PC-3 (cell line): Measurements from ENCODE around the gene HPSE. TPM values are rescaled to one million over a fixed set of nuclear protein-coding genes. Genes with fewer than 3 reads are reported as not detected.

Source experiments
- ATAC-seq: fragments of 200-7000 bp; cut with Tn5 transposase; 2 replicates; pipeline ENCODE4 v1.9.1; 2020; ENCODE audit warnings: mild to moderate bottlenecking, moderate library complexity
- BruUV-seq: library from RNA; stranded (reverse); fragments of 400-500 nt; replicated peaks from 2 replicates; lab custom pipeline; 2021; lab: Mats Ljungman, UMichigan
- CTCF ChIA-PET: fragments of 300-600 bp; sonication (Branson Sonifier 250); formaldehyde crosslinking; loops from one replicate; lab custom pipeline; 2022; ENCODE audit warnings: antibody characterized with exemption; lab: Charles Lee
- POLR2A ChIA-PET: fragments of 300-600 bp; sonication (Branson Sonifier 250); formaldehyde crosslinking; loops from one replicate; lab custom pipeline; 2022; ENCODE audit warnings: antibody characterized with exemption; ENCODE audit not compliant: unreplicated experiment; lab: Charles Lee
- DNase-seq: peaks from one replicate; pipeline ENCODE4 v3.0.0-alpha.2; 2015
- H2AFZ ChIP-seq: fragments of 300-600 bp; sonication (generic); 2 replicates; pipeline ENCODE4 v1.6.0; 2016; ENCODE audit warnings: antibody characterized with exemption, low read length
- H3F3A ChIP-seq: fragments of 300-600 bp; sonication (generic); one replicate; pipeline ENCODE4 v1.6.0; 2017; ENCODE audit warnings: antibody characterized with exemption, low read length, control low read depth, mild to moderate bottlenecking; ENCODE audit not compliant: unreplicated experiment
- H3K27ac ChIP-seq: fragments of 300-600 bp; sonication (generic); 2 replicates; pipeline ENCODE4 v1.5.1; 2016; ENCODE audit warnings: mild to moderate bottlenecking, low read length
- H3K27me3 ChIP-seq: fragments of 300-600 bp; sonication (generic); 2 replicates; pipeline ENCODE4 v1.6.1; 2016; ENCODE audit warnings: low read length, mixed read lengths
- H3K36me3 ChIP-seq: fragments of 300-600 bp; sonication (generic); 2 replicates; pipeline ENCODE4 v1.6.1; 2016; ENCODE audit warnings: low read depth, mixed run types, low read length, mixed read lengths
- H3K4me1 ChIP-seq: fragments of 300-600 bp; sonication (generic); 2 replicates; pipeline ENCODE4 v1.5.1; 2016; ENCODE audit warnings: low read length; ENCODE audit not compliant: insufficient read depth
- H3K4me2 ChIP-seq: fragments of 300-600 bp; sonication (generic); 2 replicates; pipeline ENCODE4 v1.6.0; 2016; ENCODE audit warnings: low read length
- H3K4me3 ChIP-seq: fragments of 300-600 bp; sonication (generic); 2 replicates; pipeline ENCODE4 v1.5.1; 2016; ENCODE audit warnings: mild to moderate bottlenecking, low read length, mixed read lengths
- H3K79me2 ChIP-seq: fragments of 300-600 bp; sonication (generic); 2 replicates; pipeline ENCODE4 v1.6.1; 2017; ENCODE audit warnings: low read length, mixed read lengths
- H3K9ac ChIP-seq: fragments of 300-600 bp; sonication (generic); 2 replicates; pipeline ENCODE4 v1.6.0; 2016; ENCODE audit warnings: mild to moderate bottlenecking, low read length
- H3K9me2 ChIP-seq: fragments of 300-600 bp; sonication (generic); replicated peaks from 2 replicates; pipeline ENCODE4 v1.6.1; 2016; ENCODE audit warnings: mixed run types, low read length, mixed read lengths
- H3K9me3 ChIP-seq: fragments of 300-600 bp; sonication (generic); 2 replicates; pipeline ENCODE4 v1.6.1; 2016; ENCODE audit warnings: low read length, mixed read lengths
- H4K20me1 ChIP-seq: fragments of 300-600 bp; sonication (generic); 2 replicates; pipeline ENCODE4 v1.6.1; 2016; ENCODE audit warnings: low read length, mixed read lengths
- CTCF ChIP-seq: fragments of 300-600 bp; sonication (generic); conservative IDR thresholded peaks from 2 replicates; pipeline ENCODE4 v1.5.1; 2017; ENCODE audit warnings: antibody characterized with exemption, low read depth, mild to moderate bottlenecking, low read length
- EZH2 ChIP-seq: fragments of 300-600 bp; sonication (generic); IDR thresholded peaks from one replicate; pipeline ENCODE4 v1.6.1; 2017; ENCODE audit warnings: antibody characterized with exemption, mild to moderate bottlenecking, low read length; ENCODE audit not compliant: unreplicated experiment
- EZH2phosphoT487 ChIP-seq: fragments of 300-600 bp; sonication (generic); IDR thresholded peaks from 2 replicates; pipeline ENCODE4 v1.6.1; 2018; ENCODE audit warnings: mild to moderate bottlenecking, antibody characterized with exemption, low read length, borderline replicate concordance
- intact Hi-C: fragments of 100-400 bp; cut with micrococcal nuclease; formaldehyde crosslinking; loops from 2 replicates; pipeline ENCODE4 v1.9.0; 2023
- total RNA-seq: library from RNA; depleted of rRNA; stranded (reverse); fragments of >200 nt; gene quantifications from 2 replicates; pipeline ENCODE4 v1.2.3, GENCODE V29; 2014

The HPSE gene
- total RNA-seq, 1 experiment from 2014 or later: 4.2 TPM

GRCh38 chr4:83331956-83332355, 2.7 kb downstream of the HPSE start:
- H3K4me3 ChIP-seq: no peak overlapping the region
- H4K20me1 ChIP-seq: no peaks in the 10 kb centered on the region
- H3K79me2 ChIP-seq: no peaks in the 10 kb centered on the region
- ATAC-seq (no peak), DNase-seq (no peak)
- no peaks in the 10 kb centered on the region for H3K36me3 ChIP-seq
- H3F3A ChIP-seq: no peaks in the 10 kb centered on the region
- no peaks in the 10 kb centered on the region for H3K9me3 ChIP-seq
- ChIA-PET CTCF (no interaction called here), POLR2A (no interaction called here)
- H2AFZ ChIP-seq: no peak overlapping the region
- intact Hi-C loops: no loop called here
- H3K9ac ChIP-seq: no peak overlapping the region
- no peaks in the 10 kb centered on the region for H3K9me2 ChIP-seq
- no peak overlapping the region for H3K4me2 ChIP-seq
- H3K4me1 ChIP-seq: peaks cover 24% of the 10 kb centered on the region; the same call in 1 of the 2 replicates
- no peak overlapping the region for H3K27ac ChIP-seq
- no peaks in the 10 kb centered on the region for H3K27me3 ChIP-seq
- BruUV-seq: no TSS peak
- TF ChIP-seq CTCF (no peak), EZH2phosphoT487 (no peak), EZH2 (no peak)

- ChIA-PET CTCF (interaction anchor here (0.6 kb wide), 1 partner anchor 59 kb away, joined by 3 read pairs; no protein-coding TSS in a partner anchor), POLR2A (no interaction called here)
- no peak overlapping the region for H3K4me3 ChIP-seq
- H3K9ac ChIP-seq: no peak overlapping the region
- DNase-seq (peak; percentile 56), ATAC-seq (no peak)
- H3K27ac ChIP-seq: no peak overlapping the region
- no TSS peak for BruUV-seq
- H4K20me1 ChIP-seq: no peaks in the 10 kb centered on the region
- H3K79me2 ChIP-seq: no peaks in the 10 kb centered on the region
- no peak overlapping the region for H2AFZ ChIP-seq
- no peak for TF ChIP-seq EZH2phosphoT487
- no peak for TF ChIP-seq EZH2
- no peaks in the 10 kb centered on the region for H3K9me2 ChIP-seq
- intact Hi-C loops: no loop called here
- H3K36me3 ChIP-seq: no peaks in the 10 kb centered on the region
- no peaks in the 10 kb centered on the region for H3F3A ChIP-seq
- H3K4me2 ChIP-seq: no peak overlapping the region
- H3K27me3 ChIP-seq: no peaks in the 10 kb centered on the region
- peaks cover 18% of the 10 kb centered on the region; the same call in 1 of the 2 replicates for H3K4me1 ChIP-seq
- H3K9me3 ChIP-seq: no peaks in the 10 kb centered on the region
These were observed 5.0 kb downstream of the HPSE start for GRCh38 chr4:83329521-83330110.

GRCh38 chr4:83328521-83329187, 6.0 kb downstream of the HPSE start:
- DNase-seq (no peak), ATAC-seq (no peak)
- Histone ChIP-seq H3K4me1 (peaks cover 10% of the 10 kb centered on the region; the same call in 1 of the 2 replicates), H3K4me3 (no peak overlapping the region), H3F3A (no peaks in the 10 kb centered on the region), H3K9me3 (no peaks in the 10 kb centered on the region), H3K9me2 (no peaks in the 10 kb centered on the region), H3K27me3 (no peaks in the 10 kb centered on the region), H4K20me1 (no peaks in the 10 kb centered on the region), H3K27ac (no peak overlapping the region), H3K9ac (no peak overlapping the region), H3K4me2 (no peak overlapping the region), H2AFZ (no peak overlapping the region), H3K36me3 (no peaks in the 10 kb centered on the region), H3K79me2 (no peaks in the 10 kb centered on the region)
- POLR2A ChIA-PET: no interaction called here
- CTCF ChIA-PET: no interaction called here
- no TSS peak for BruUV-seq
- intact Hi-C loops: no loop called here
- TF ChIP-seq EZH2phosphoT487: no peak
- TF ChIP-seq EZH2: no peak
- TF ChIP-seq CTCF: no peak
